Left ventricle myocardium inferior (tissue), 1 donor: ENCODE measurements around the gene KRTAP10-10. TPM values are rescaled to one million over a fixed set of nuclear protein-coding genes. Genes with fewer than 3 reads are reported as not detected.

Source experiments
- DNase-seq: peaks from one replicate; pipeline ENCODE4 v3.0.0-alpha.2; 2020
- H3K27ac ChIP-seq: fragments of 200-600 bp; replicated peaks from 2 replicates; pipeline ENCODE4 v1.8.0; 2021
- H3K27me3 ChIP-seq: fragments of 200-600 bp; 2 replicates; pipeline ENCODE4 v1.8.0; 2021; ENCODE audit warnings: low read depth
- H3K36me3 ChIP-seq: fragments of 200-600 bp; 2 replicates; pipeline ENCODE4 v1.8.0; 2021
- H3K4me1 ChIP-seq: fragments of 200-600 bp; 2 replicates; pipeline ENCODE4 v1.8.0; 2021
- H3K4me3 ChIP-seq: fragments of 200-600 bp; 2 replicates; pipeline ENCODE4 v1.8.0; 2021; ENCODE audit warnings: mild to moderate bottlenecking, moderate library complexity
- H3K9me3 ChIP-seq: fragments of 200-600 bp; replicated peaks from 2 replicates; pipeline ENCODE4 v1.8.0; 2021
- CTCF ChIP-seq: fragments of 200-600 bp; IDR thresholded peaks from 2 replicates; pipeline ENCODE4 v1.8.0; 2021; ENCODE audit warnings: antibody characterized with exemption, mild to moderate bottlenecking, borderline replicate concordance
- intact Hi-C: fragments of 100-400 bp; cut with micrococcal nuclease; formaldehyde crosslinking; loops from one replicate; pipeline ENCODE4 v1.11.0; 2022
- total RNA-seq: library from RNA; stranded (reverse); fragmentation: NEBNext Ultra II Directional; extraction: Animal tissue kit (Norgen Biotek cat#: 25700); gene quantifications from one replicate; pipeline ENCODE4 v1.2.1, GENCODE V29; 2021
- donor health status: DM: no; HTN: yes; CAD: no; lungs with severe emphysema.

KRTAP10-10 gene
- total RNA-seq, 1 donor from 2014 or later = not detected

DNA sequence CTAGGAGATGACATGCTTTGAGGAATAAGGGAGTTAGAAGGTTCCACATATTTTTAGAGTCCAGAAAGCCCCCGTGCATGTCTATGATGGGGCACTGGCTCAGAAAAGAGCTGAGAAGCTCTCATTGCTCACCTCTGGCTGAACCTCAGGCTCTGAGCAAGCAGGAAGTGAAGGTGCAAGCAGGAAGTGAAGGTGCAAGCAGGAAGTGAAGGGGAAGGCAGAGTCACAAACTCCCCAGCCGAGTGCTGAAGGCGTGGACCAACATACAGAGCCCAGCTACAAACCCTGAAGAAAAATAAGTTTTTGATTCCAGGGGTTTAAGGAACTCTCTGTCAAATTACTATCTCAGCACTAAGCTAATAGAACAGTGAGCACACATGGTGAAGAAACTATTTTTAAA lies 18.2 kb upstream of the KRTAP10-10 start:
- no peak for DNase-seq
- Histone ChIP-seq H3K27me3 (peaks cover 19% of the 10 kb centered on the region), H3K4me3 (no peak overlapping the region), H3K27ac (no peak overlapping the region), H3K4me1 (no peaks in the 10 kb centered on the region), H3K36me3 (no peaks in the 10 kb centered on the region), H3K9me3 (peaks cover 18% of the 10 kb centered on the region)
- TF ChIP-seq CTCF = no peak
- intact Hi-C loops = no loop called here

GRCh38 chr21:44619886-44620285 lies 17.3 kb upstream of the KRTAP10-10 start:
- peaks cover 15% of the 10 kb centered on the region for H3K27me3 ChIP-seq
- H3K36me3 ChIP-seq = no peaks in the 10 kb centered on the region
- intact Hi-C loops = no loop called here
- peaks cover 28% of the 10 kb centered on the region for H3K9me3 ChIP-seq
- H3K4me1 ChIP-seq = no peaks in the 10 kb centered on the region
- no peak overlapping the region for H3K27ac ChIP-seq
- DNase-seq = no peak
- H3K4me3 ChIP-seq = no peak overlapping the region
- no peak for TF ChIP-seq CTCF

DNA sequence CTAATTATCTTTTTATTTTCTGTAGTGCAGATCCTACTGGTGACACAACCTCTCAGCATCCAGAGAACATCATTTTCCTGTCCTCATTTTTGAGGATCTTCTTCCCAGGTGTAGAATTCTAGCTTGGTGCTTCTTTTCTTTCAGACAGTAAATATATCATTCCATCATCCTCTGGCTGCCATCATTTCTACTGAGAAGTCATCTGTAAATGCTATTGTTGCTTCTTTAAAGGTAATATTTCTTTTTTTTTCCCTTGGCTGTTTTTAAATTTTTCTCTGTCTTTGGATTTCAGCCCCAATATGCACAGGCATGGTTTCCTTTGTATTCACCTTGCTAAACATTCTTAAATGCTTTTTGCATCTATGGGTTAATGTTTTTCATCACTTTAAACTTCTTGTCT lies 13.6 kb upstream of the KRTAP10-10 start:
- TF ChIP-seq CTCF = no peak
- Histone ChIP-seq H3K27ac (no peak overlapping the region), H3K27me3 (peaks cover 23% of the 10 kb centered on the region), H3K4me3 (no peak overlapping the region), H3K36me3 (no peaks in the 10 kb centered on the region), H3K9me3 (peaks cover 32% of the 10 kb centered on the region), H3K4me1 (peaks cover 17% of the 10 kb centered on the region)
- no peak for DNase-seq
- intact Hi-C loops = no loop called here

- Histone ChIP-seq H3K27ac (peak overlapping the region; percentile 42), H3K36me3 (no peaks in the 10 kb centered on the region), H3K9me3 (peaks cover 37% of the 10 kb centered on the region), H3K4me3 (no peak overlapping the region), H3K4me1 (peaks cover 17% of the 10 kb centered on the region), H3K27me3 (peaks cover 29% of the 10 kb centered on the region)
- TF ChIP-seq CTCF = no peak
- no peak for DNase-seq
- intact Hi-C loops = no loop called here
These were observed 11.4 kb upstream of the KRTAP10-10 start for GRCh38 chr21:44625756-44626155.

GRCh38 chr21:44626262-44626661 lies 10.9 kb upstream of the KRTAP10-10 start:
- Histone ChIP-seq H3K4me3 (no peak overlapping the region), H3K9me3 (peaks cover 42% of the 10 kb centered on the region), H3K4me1 (peaks cover 17% of the 10 kb centered on the region), H3K27ac (peak overlapping the region; percentile 42), H3K36me3 (no peaks in the 10 kb centered on the region), H3K27me3 (peaks cover 29% of the 10 kb centered on the region)
- no peak for TF ChIP-seq CTCF
- DNase-seq = no peak
- intact Hi-C loops = no loop called here
